Fibroblast of the aortic adventitia (primary cell): ENCODE measurements around the gene LIFR. TPM values are rescaled to one million over a fixed set of nuclear protein-coding genes. Genes with fewer than 3 reads are reported as not detected.

Experiments used
- DNase-seq: peaks from one replicate; pipeline ENCODE4 v3.0.0-alpha.2; 2010; ENCODE audit warnings: low read depth
- H3K4me3 ChIP-seq: 2 replicates; pipeline ENCODE4 v1.5.1; 2011; ENCODE audit warnings: low read depth, mild to moderate bottlenecking, control low read depth, low read length, moderate library complexity
- CTCF ChIP-seq: IDR thresholded peaks from 2 replicates; pipeline ENCODE4 v1.5.1; 2011; ENCODE audit warnings: mild to moderate bottlenecking, low read length, control low read depth, inconsistent platforms; ENCODE audit not compliant: insufficient read depth
- total RNA-seq: library from RNA; depleted of rRNA; stranded (reverse); fragments of >200 nt; gene quantifications from 2 replicates; pipeline ENCODE4 v1.2.3, GENCODE V29; 2012; ENCODE audit warnings: low replicate concordance

LIFR gene
- total RNA-seq, 1 donor: 45.0 TPM

GRCh38 chr5:38448568-38449350 lies 107.7 kb downstream of the LIFR start:
- TF ChIP-seq CTCF: no peak
- no peak for DNase-seq

GRCh38 chr5:38447786-38448185 lies 108.7 kb downstream of the LIFR start:
- H3K4me3 ChIP-seq: no peak overlapping the region
- TF ChIP-seq CTCF: no peak
- peak; percentile 69 for DNase-seq

More at GRCh38 chr5:38448568-38449350, 107.7 kb downstream of the LIFR start:
- H3K4me3 ChIP-seq: no peak overlapping the region

DNA sequence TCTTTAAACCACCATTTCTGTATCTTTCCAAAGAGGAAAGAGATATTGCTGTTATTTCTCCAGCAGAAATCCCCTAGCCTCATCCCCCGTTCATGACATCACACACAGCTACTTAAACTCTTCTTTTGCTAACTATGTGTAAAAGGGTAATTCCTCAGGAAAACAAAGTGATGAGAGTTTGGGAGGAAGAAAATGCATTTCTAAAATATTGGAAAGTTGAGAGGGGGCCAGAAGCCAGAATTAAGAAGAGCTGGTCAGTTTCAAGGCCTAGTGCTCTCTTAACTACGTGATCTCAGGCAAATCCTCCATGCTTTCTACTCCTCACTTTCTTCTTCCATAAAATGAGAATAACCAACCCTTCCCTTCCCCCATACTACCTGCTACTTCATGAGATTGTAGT lies 109.4 kb downstream of the LIFR start:
- DNase-seq: no peak
- no peak for TF ChIP-seq CTCF
- no peak overlapping the region for H3K4me3 ChIP-seq

DNA sequence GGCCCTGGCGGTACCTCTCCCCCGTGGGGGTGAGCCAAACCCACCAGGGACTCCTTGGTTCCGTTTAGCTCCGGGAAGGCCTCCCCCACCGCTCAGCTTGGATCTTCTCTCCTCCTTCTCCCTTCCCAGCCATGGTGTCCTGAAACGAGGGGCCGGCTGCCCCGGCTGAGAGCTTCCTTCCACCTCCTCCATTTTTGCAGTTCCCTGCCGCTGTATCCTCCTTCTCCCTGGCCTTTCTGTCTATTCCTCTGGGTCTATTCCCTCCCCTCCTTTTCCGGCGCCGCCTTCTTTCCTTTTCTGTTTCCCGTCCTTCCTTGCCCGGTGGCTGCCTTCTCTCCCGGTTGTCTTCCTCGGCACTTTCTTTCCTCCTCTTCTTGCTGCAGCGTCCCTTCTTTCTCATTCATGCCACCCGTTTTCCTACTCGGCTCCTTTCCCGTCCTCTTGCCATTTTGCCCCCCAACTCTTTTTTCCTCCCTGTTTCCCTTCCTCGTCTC lies 110.4 kb downstream of the LIFR start:
- TF ChIP-seq CTCF: no peak
- no peak for DNase-seq
- H3K4me3 ChIP-seq: peak overlapping the region; percentile 66

DNA sequence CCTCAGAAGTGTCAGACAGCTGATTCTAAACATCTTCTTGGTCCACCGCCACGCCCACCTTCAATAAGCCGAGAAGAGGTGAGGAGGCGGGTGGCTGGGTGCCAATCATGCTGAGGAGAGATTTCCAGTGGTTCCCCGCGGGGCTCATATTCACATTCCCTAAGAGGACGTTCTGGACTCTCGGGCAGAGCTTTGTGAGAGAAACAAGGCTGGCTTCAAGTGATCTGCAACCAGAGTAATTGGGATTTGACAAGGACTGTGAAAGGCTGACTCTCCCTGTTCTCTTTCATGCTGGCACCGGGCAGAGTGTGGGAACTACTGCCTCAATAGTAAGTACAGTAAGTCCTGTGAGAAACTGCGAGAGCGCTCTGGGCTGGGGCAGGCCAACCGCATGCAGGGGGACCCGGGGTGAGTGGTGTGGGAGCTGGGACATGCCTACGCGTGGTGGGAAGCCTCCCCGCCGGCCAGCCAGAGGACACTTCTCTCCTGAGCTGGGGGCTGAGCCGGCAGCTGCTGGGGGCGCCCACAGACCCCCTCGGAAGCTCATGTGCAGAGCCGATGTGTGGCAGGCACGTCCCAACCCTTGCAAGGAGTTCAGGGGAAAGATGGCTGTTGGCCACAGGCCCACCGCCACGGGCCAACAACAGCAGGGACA lies 110.9 kb downstream of the LIFR start:
- no peak for TF ChIP-seq CTCF
- no peak for DNase-seq
- H3K4me3 ChIP-seq: peak overlapping the region; percentile 66

- TF ChIP-seq CTCF: no peak
- no peak for DNase-seq
- H3K4me3 ChIP-seq: no peak overlapping the region
Measured at GRCh38 chr5:38443390-38443789, 113.1 kb downstream of the LIFR start.
